ENCODE results near the gene ATG2A.

The ATG2A gene

DNA sequence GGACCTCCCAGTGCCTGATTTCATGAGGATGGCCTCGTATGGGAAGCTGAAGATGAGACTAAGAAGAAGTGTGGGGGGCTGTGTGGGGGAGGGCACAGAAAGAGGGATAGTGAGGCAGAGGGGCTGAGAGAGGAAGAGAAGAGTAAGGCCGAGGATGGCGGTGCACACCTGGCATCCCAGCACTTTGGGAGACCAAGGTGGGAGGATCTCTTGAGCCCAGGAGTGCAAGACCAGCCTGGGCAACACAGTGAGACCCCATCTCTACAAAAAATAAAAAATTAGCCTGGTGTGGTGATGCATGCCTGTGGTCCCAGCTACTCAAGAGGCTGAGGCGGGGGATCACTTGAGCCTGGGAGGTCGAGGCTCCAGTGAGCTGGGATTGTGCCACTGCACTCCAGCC is 25.1 kb downstream of the ATG2A start:
- Histone ChIP-seq H3K36me3 (replicated peaks) (peaks cover 6% of the 10 kb centered on the region), H3K4me1 (peaks cover 13% of the 10 kb centered on the region), H3K9me3 (no peaks in the 10 kb centered on the region), H3K27me3 (ENCODE audit: low read depth) (no peaks in the 10 kb centered on the region), H3K4me3 (no peak overlapping the region)
- DNase-seq (ENCODE audit: low spot score in 2 of 2) = no peak
- in situ Hi-C loops (cut with MboI; ENCODE audit: low sequenced_read_pairs) = loop anchor here (5.0 kb wide), 1 partner anchor 45 kb away; no protein-coding TSS in a partner anchor

DNA sequence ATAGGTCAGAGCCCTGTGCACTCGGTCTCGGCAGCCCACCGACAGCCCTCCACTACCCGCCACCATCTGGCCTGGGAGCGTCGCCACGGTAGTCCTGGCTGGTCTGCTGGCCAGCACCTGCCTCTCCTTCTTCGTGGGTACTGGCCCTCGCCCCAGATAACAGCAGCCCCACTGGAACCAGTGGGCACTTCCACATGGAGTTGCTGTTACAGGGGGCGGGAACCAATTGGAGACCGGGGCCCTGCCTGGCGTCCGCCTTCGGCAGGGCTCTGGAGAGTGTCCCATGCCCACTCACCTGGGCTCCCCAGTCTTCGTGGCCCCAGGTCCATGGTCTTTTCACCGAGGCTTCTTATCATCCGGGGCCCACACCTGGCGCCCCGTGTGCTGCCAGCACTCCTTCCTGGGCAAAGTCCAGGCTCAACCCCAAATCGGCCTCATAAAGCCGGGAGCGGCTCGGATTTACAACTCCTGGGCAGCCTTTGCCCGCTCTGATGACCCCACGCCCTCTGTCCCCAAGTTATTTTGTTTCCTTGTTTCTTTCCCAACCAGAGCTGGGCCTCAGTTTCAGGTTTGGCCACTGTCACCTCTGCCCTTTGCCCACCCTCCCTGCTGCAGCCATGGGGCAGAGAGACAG is 25.7 kb downstream of the ATG2A start:
- Histone ChIP-seq H3K36me3 (replicated peaks) (peaks cover 6% of the 10 kb centered on the region), H3K4me1 (peaks cover 13% of the 10 kb centered on the region), H3K9me3 (no peaks in the 10 kb centered on the region), H3K4me3 (no peak overlapping the region), H3K27me3 (ENCODE audit: low read depth) (no peaks in the 10 kb centered on the region)
- DNase-seq (ENCODE audit: low spot score in 2 of 2) = no peak
- in situ Hi-C loops (cut with MboI; ENCODE audit: low sequenced_read_pairs) = loop anchor here (5.0 kb wide), 1 partner anchor 44 kb away; no protein-coding TSS in a partner anchor

DNA sequence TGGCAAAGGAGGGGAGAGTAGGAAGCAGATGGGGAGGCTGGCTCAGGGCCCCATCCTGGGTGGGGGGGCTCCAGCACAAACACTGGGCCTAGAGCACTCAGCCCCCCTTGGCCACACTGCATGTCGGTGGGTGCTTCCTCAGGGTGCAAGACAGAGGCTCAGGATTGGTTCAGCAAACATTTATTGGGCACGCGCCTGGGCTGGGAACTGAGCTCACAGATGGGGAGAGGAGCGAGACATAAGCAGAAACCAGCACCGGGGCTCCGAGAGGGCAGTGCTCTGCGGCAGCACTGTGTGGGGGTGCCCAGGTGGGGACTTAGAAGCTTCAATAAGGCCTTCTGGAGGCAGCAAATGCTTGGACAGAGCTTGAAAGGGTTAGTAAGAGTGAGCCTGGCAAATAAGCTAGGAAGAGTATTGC is 26.5 kb downstream of the ATG2A start:
- no peaks in the 10 kb centered on the region for H3K9me3 ChIP-seq
- peaks cover 13% of the 10 kb centered on the region for H3K4me1 ChIP-seq
- no peak overlapping the region for H3K4me3 ChIP-seq
- peaks cover 6% of the 10 kb centered on the region; the same call in 1 of the 2 replicates for H3K36me3 ChIP-seq (replicated peaks)
- in situ Hi-C loops (cut with MboI; ENCODE audit: low sequenced_read_pairs) = loop anchor here (5.0 kb wide), 1 partner anchor 43 kb away; no protein-coding TSS in a partner anchor
- no peaks in the 10 kb centered on the region for H3K27me3 ChIP-seq (ENCODE audit: low read depth)
- DNase-seq (ENCODE audit: low spot score in 2 of 2) = no peak

DNA sequence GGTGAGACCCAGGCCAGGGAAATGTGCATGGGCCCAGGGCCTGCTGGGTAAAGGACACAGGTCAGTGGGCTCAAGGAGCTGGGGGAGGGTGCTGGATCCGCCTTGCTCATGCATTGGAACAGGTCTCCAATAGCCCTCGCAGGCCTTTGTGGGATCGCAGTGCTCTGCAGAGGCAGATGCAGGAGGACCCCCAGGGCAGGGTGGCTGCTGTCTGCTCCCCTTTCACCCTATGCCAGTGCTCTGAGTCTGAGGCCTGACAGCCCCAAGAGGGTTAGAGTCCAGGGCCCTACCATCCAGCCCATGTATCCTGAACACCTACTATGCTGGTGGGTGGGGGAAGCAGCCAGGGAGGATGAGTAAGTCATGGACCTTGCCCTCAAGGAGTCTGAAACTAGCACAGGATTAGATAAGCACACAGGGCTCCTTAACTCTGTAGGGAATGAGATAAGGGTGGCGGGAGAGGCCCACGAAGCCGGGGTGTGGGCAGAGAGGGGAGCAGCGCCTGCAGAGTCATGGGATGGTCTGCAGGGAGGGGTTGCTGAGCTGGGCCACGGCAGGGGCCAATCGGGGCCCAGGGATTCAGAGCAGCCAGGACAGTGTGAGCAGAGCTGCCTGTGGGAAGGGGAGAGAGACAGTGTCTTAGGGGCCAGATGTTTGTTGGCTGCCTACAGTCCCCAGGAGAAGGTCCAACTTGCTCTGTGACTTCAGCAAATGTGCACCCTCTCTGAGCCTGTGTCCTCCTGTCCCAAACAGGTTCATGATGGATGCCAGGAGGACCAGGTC is 28.1 kb downstream of the ATG2A start:
- H3K4me1 ChIP-seq = peaks cover 13% of the 10 kb centered on the region
- H3K36me3 ChIP-seq (replicated peaks) = no peaks in the 10 kb centered on the region
- in situ Hi-C loops (cut with MboI; ENCODE audit: low sequenced_read_pairs) = no loop called here
- no peak for DNase-seq (ENCODE audit: low spot score in 2 of 2)
- H3K4me3 ChIP-seq = no peak overlapping the region
- no peaks in the 10 kb centered on the region for H3K27me3 ChIP-seq (ENCODE audit: low read depth)
- H3K9me3 ChIP-seq = no peaks in the 10 kb centered on the region

DNA sequence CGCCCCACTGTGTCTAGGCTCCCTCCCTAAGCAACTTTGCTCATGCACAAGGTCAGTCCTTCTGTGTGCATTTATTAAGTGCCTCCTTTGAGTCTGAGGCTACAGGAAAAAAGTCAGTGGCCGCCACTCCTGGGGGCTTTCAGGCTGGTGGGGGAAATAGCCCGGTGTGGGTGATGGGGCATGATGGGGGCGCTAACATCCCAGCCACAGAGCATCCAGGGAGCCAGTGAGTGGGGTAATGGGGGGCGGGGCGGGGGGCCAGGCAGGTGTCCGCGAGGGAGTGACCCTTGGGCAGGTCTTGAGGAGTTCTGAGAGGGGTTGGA is 28.6 kb downstream of the ATG2A start:
- peak overlapping the region; percentile 22 for H3K4me3 ChIP-seq
- in situ Hi-C loops (cut with MboI; ENCODE audit: low sequenced_read_pairs) = no loop called here
- H3K4me1 ChIP-seq = peaks cover 13% of the 10 kb centered on the region
- H3K9me3 ChIP-seq = no peaks in the 10 kb centered on the region
- H3K27me3 ChIP-seq (ENCODE audit: low read depth) = no peaks in the 10 kb centered on the region
- no peaks in the 10 kb centered on the region for H3K36me3 ChIP-seq (replicated peaks)
- DNase-seq (ENCODE audit: low spot score in 2 of 2) = no peak

DNA sequence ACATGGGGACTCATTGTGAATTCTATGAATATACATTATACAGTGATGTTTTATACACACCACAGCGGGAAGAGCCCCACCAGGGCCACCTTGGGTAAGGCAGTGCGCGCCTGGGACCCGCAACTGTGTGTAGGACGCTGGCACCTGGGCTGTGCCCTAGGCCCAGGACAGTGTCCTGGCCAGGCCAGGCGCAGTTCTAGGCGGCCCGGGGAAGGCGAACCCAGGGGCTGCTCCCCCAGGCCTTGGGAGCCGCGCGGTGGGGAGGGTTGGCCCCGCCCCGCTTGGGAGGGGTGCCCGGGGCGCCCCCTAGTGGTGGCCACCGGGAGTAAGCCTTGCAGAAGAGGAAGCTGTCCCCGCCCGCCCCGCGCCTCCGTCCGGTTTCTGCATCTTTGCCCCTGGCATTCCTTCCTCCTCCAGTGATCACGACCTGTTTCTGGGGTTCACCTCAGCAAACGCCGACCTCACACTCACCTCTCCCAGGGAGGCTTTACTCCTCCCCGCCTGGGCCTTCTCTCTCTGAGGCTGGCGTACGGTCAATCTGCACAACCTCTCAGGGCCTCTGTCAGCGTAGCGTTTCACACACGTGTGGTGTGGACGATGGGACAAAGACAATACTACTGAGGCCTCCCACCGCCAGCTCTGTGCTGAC is 29.1 kb downstream of the ATG2A start:
- Histone ChIP-seq H3K27me3 (ENCODE audit: low read depth) (no peaks in the 10 kb centered on the region), H3K4me1 (peaks cover 13% of the 10 kb centered on the region), H3K4me3 (peak overlapping the region; percentile 22), H3K36me3 (replicated peaks) (no peaks in the 10 kb centered on the region), H3K9me3 (no peaks in the 10 kb centered on the region)
- DNase-seq (ENCODE audit: low spot score in 2 of 2) = peak; percentile 66 to 89
- in situ Hi-C loops (cut with MboI; ENCODE audit: low sequenced_read_pairs) = no loop called here

DNA sequence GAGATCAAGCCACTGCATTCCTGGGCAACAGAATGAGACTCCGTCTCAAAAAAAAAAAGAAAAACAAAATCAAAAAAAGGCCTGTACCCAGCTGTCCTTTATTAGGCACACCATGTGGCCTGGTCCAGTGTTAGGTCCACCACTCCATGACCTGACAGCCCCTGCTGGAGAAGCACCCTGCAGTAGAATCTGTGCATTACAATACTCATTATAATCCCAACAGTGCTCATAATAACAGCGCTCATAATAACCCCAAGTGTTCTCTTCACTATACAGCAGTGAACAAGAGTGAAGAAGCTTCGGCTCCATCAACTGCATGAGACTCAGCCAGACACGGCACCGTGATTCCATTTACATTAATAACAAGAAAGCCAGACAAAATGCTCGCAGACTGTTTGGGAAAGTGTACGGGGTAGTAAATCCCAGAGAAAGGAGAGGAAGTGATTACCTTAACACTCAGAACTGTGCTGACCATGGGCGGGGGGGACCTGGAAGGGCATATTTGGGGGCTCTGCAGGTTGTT is 29.7 kb downstream of the ATG2A start:
- Histone ChIP-seq H3K9me3 (no peaks in the 10 kb centered on the region), H3K4me3 (peak overlapping the region; percentile 22; the same call in 1 of the 2 replicates), H3K36me3 (replicated peaks) (no peaks in the 10 kb centered on the region), H3K27me3 (ENCODE audit: low read depth) (no peaks in the 10 kb centered on the region), H3K4me1 (peaks cover 13% of the 10 kb centered on the region)
- in situ Hi-C loops (cut with MboI; ENCODE audit: low sequenced_read_pairs) = no loop called here
- peak; percentile 33 to 48 for DNase-seq (ENCODE audit: low spot score in 2 of 2)

DNA sequence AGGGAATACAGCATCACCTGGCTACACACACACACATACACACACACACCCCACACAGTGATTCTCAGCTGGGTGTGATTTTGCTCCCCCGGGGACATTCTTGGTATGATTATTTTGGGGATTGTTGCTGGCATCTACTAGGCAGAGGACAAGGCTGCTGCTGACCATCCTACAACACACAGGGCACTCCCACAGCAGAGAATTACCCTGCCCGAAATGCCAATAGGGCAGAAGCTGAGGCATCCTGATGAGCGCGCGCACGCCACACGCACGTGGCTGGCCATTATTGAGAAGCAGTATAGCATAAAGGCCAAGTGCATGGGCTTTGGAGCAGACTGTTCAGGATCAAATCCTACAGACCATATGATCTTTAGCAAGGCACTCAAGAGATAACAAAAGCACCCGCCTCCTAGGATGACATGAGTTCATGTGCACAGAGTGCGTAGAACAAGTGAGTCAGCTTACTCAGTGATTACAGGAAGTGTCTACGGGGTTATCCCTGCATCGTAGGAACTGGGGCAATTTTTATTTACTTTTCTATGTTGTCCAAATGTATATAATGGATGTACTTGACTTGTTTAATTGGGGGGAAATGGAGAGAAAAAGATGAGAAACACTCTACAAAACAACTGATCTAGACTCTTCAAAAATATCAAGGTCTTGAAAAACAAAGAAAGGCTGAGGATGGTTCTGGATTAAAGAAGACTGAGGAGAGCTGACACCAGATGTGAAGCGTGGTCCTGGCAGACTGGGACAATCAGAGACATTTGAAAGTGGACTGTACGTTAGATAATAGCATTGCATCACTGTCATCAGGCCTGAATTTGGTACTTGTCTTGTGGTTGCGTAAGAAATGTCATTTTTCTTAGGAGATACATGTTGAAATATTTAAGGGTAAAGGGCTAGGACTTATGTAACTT is 31.4 kb downstream of the ATG2A start:
- Histone ChIP-seq H3K36me3 (replicated peaks) (no peaks in the 10 kb centered on the region), H3K9me3 (no peaks in the 10 kb centered on the region), H3K4me3 (no peak overlapping the region), H3K4me1 (peaks cover 13% of the 10 kb centered on the region), H3K27me3 (ENCODE audit: low read depth) (no peaks in the 10 kb centered on the region)
- no peak for DNase-seq (ENCODE audit: low spot score in 2 of 2)
- in situ Hi-C loops (cut with MboI; ENCODE audit: low sequenced_read_pairs) = no loop called here

DNA sequence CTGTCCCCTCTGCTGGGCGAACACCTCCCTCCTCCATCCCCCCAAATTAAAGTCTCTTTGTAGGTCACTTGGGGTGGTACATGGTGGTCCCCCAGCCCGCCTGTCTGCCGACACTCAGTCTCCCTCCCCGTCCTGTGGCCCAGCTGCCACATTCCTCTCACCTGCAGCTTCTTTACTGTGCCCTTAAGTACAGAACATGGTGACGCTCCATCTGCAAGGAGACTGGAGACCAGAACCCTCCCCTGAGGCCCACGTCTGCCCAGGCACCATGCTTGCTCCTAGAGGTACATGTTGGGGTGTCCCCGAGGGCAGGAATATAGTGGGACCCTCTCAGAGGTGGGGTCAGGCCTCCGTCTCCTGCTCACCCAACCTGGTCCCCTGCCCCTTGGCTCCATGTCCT is 33.0 kb downstream of the ATG2A start:
- H3K27me3 ChIP-seq (ENCODE audit: low read depth) = no peaks in the 10 kb centered on the region
- in situ Hi-C loops (cut with MboI; ENCODE audit: low sequenced_read_pairs) = no loop called here
- no peaks in the 10 kb centered on the region for H3K9me3 ChIP-seq
- no peak for DNase-seq (ENCODE audit: low spot score in 2 of 2)
- H3K36me3 ChIP-seq (replicated peaks) = no peaks in the 10 kb centered on the region
- peaks cover 18% of the 10 kb centered on the region for H3K4me1 ChIP-seq
- H3K4me3 ChIP-seq = no peak overlapping the region

DNA sequence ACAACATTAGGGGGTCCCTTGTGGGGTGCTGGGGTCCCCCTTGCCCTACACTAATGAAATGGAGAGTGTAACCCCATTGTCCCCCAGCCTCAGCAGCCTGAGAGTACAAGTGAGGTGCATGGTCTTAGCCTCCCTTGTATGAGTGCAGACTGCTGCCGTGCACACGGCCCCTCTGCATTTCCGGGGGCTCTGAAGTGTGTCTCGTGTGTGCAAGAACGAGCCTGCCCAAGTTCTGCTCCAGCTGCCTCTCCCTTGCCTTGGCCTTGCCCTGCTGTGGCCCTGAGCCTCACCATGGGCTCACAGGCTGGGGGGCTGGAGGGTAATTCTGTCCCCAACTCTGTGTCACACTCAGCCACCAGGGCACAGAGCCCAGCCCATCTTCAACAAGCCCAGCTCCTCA is 33.4 kb downstream of the ATG2A start:
- H3K4me1 ChIP-seq = peaks cover 18% of the 10 kb centered on the region
- H3K27me3 ChIP-seq (ENCODE audit: low read depth) = no peaks in the 10 kb centered on the region
- in situ Hi-C loops (cut with MboI; ENCODE audit: low sequenced_read_pairs) = no loop called here
- no peaks in the 10 kb centered on the region for H3K36me3 ChIP-seq (replicated peaks)
- no peak overlapping the region for H3K4me3 ChIP-seq
- no peaks in the 10 kb centered on the region for H3K9me3 ChIP-seq
- DNase-seq (ENCODE audit: low spot score in 2 of 2) = no peak

DNA sequence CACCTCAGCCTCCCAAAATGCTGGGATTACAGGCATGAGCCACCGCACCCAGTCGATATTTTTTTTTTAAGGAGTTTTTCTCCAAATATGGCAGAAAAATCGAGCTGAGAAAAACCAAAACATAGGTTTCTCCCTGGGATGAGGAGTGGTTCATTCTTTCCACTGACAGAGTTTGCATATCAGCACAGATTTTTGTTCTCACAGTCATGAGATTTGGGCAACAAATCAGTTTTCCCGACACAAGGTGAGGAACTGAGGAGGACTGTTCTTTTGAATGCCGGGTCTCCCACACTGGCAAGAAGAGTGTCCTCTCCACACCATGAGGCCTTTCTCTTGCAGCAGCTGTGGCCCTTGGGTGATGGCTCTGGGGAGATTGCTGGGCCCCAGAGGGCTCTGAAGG is 34.8 kb downstream of the ATG2A start:
- H3K4me1 ChIP-seq = peaks cover 6% of the 10 kb centered on the region

DNA sequence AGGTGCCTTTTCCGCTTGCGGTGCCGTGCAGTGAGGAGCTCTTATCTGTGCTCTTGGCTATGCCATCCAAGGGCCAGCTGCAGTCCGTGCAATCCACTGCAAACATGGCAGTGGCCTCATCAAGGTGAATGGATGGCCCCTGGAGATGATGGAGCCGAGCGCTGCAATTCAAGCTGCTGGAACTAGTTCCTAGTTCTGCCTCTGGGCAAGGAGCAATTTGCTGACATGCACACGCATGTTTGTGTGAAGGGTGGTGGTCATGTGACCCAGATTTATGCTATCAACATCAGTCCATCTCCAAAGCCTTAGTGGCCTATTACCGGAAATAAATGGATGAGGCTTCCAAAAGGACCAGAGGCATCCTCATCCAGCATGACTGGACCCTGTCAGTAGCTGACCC is 35.5 kb downstream of the ATG2A start:
- H3K4me3 ChIP-seq = no peak overlapping the region
- in situ Hi-C loops (cut with MboI; ENCODE audit: low sequenced_read_pairs) = no loop called here
- no peaks in the 10 kb centered on the region for H3K27me3 ChIP-seq (ENCODE audit: low read depth)
- no peaks in the 10 kb centered on the region for H3K36me3 ChIP-seq (replicated peaks)
- peaks cover 8% of the 10 kb centered on the region for H3K4me1 ChIP-seq
- DNase-seq (ENCODE audit: low spot score in 2 of 2) = no peak
- no peaks in the 10 kb centered on the region for H3K9me3 ChIP-seq

More for the DNA sequence above, 34.8 kb downstream of the ATG2A start:
- no peaks in the 10 kb centered on the region for H3K36me3 ChIP-seq (replicated peaks)
- DNase-seq (ENCODE audit: low spot score in 2 of 2) = no peak
- H3K27me3 ChIP-seq (ENCODE audit: low read depth) = no peaks in the 10 kb centered on the region
- H3K9me3 ChIP-seq = no peaks in the 10 kb centered on the region
- in situ Hi-C loops (cut with MboI; ENCODE audit: low sequenced_read_pairs) = no loop called here
- H3K4me3 ChIP-seq = no peak overlapping the region

Measured in HAP-1 (cell line).